Spinal cord (tissue), 10 donors: Measurements from ENCODE around the gene MOBP. TPM values are rescaled to one million over a fixed set of nuclear protein-coding genes. Genes with fewer than 3 reads are reported as not detected.

ENCODE experiments used
- DNase-seq, 6 donors: peaks; one replicate each; pipeline versions ENCODE4 v3.0.0 to v3.0.0-alpha.2; 2013 to 2015; ENCODE audit warnings: low spot score in 6 of 6, low read depth in 4 of 6
- H3K27ac ChIP-seq: one replicate; pipeline ENCODE4 v1.5.1; 2013; ENCODE audit warnings: low read depth, low read length, control low read depth
- H3K27me3 ChIP-seq: one replicate; pipeline ENCODE4 v1.6.1; 2013; ENCODE audit warnings: low read length; ENCODE audit not compliant: control insufficient read depth, insufficient read depth
- H3K36me3 ChIP-seq: one replicate; pipeline ENCODE4 v1.6.1; 2013; ENCODE audit warnings: low read length; ENCODE audit not compliant: control insufficient read depth, insufficient read depth
- H3K4me1 ChIP-seq: one replicate; pipeline ENCODE4 v1.6.1; 2013; ENCODE audit warnings: low read length; ENCODE audit not compliant: control insufficient read depth, insufficient read depth
- H3K4me3 ChIP-seq: one replicate; pipeline ENCODE4 v1.5.1; 2013; ENCODE audit warnings: low read depth, low read length, control low read depth
- H3K9me3 ChIP-seq: one replicate; pipeline ENCODE4 v1.6.1; 2013; ENCODE audit warnings: low read length; ENCODE audit not compliant: control insufficient read depth, insufficient read depth
- WGBS: methylation state at CpG from one replicate; pipeline ENCODE4 v1.1.5; 2013; ENCODE audit warnings: missing lambda C conversion rate; ENCODE audit not compliant: insufficient coverage; 5-methylcytosine and 5-hydroxymethylcytosine counted together
- polyA plus RNA-seq, 2 donors: library from polyadenylated mRNA; unstranded; fragments of 120-200 nt; gene quantifications; one replicate each; pipeline ENCODE4 v1.2.1, GENCODE V29; 2013; ENCODE audit not compliant: insufficient read length in 2 of 2
- total RNA-seq, 2 donors: library from RNA; depleted of rRNA in 1 of 2; stranded (reverse); fragments of 120-200 nt in 1 of 2; fragments of >200 nt in 1 of 2; gene quantifications; one replicate each; pipeline versions ENCODE4 v1.2.3 to v1.2.4, GENCODE V29; 2013 to 2014
- donor health status: healthy.

The MOBP gene
- total and polyA plus RNA-seq, 4 donors, result 125 to 433 (median 287) TPM

DNA sequence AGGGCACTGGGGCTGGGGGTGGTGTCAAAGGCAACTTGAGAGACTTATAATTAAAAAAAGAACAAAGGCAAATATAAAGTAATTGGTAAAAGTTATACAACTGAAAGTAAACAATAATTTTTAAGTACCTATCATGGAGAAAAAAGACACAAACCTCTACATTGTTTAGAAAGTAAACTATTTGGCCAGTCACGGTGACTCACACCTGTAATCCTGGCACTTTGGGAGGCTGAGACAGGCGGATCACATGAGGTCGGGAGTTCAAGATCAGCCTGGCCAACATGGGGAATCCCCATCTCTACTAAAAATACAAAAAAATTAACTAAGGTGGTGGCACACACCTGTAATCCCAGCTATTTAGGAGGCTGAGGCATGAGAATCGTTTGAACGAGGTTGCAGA, 35.1 kb upstream of the MOBP start:
- WGBS, result no CpG with 5 or more reads among the region's 5 CpGs
- DNase-seq, result no peak
- no peak overlapping the region for H3K27ac ChIP-seq
- peaks cover under 1% of the 10 kb centered on the region for H3K9me3 ChIP-seq
- no peak overlapping the region for H3K4me3 ChIP-seq
- H3K27me3 ChIP-seq, result no peaks in the 10 kb centered on the region
- H3K4me1 ChIP-seq, result peaks cover 5% of the 10 kb centered on the region
- H3K36me3 ChIP-seq, result peaks cover 3% of the 10 kb centered on the region

GRCh38 chr3:39433642-39434041, 33.8 kb upstream of the MOBP start:
- no peak overlapping the region for H3K4me3 ChIP-seq
- no peaks in the 10 kb centered on the region for H3K27me3 ChIP-seq
- no peak for DNase-seq
- no peak overlapping the region for H3K27ac ChIP-seq
- 100% methylated on average over 1 of the region's 3 CpGs for WGBS
- H3K36me3 ChIP-seq, result peaks cover 3% of the 10 kb centered on the region
- peaks cover 2% of the 10 kb centered on the region for H3K9me3 ChIP-seq
- H3K4me1 ChIP-seq, result peaks cover 5% of the 10 kb centered on the region

DNA sequence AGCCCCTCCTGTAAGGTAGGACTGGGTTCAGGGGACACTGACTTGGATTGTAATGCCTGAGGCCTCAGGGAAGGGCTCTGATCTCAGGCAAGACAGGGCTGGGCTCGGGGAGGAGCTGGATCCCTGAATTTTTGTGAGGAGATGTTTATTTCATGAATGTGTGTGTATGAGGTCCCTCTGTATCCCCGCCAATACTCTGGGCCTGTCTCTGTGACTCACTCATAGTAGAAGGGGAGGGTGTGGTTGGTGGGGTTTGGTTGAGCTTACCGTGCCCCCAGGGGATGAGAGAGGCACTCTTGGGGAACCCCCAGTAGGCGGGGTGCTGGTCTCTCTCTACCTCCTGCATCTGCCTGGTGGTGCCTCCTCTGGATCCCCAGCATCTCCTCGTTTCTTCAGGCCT, 32.9 kb upstream of the MOBP start:
- H3K4me1 ChIP-seq, result no peaks in the 10 kb centered on the region
- H3K27ac ChIP-seq, result no peak overlapping the region
- H3K4me3 ChIP-seq, result no peak overlapping the region
- no peaks in the 10 kb centered on the region for H3K36me3 ChIP-seq
- no peak for DNase-seq
- peaks cover 2% of the 10 kb centered on the region for H3K9me3 ChIP-seq
- no peaks in the 10 kb centered on the region for H3K27me3 ChIP-seq
- 76% methylated on average over 4 of the region's 5 CpGs for WGBS

GRCh38 chr3:39435006-39435748, 32.3 kb upstream of the MOBP start:
- no CpG with 5 or more reads among the region's 1 CpG for WGBS
- Histone ChIP-seq H3K27ac (no peak overlapping the region), H3K4me3 (no peak overlapping the region), H3K4me1 (no peaks in the 10 kb centered on the region), H3K9me3 (peaks cover 2% of the 10 kb centered on the region), H3K36me3 (no peaks in the 10 kb centered on the region), H3K27me3 (no peaks in the 10 kb centered on the region)
- no peak for DNase-seq

- no peak overlapping the region for H3K27ac ChIP-seq
- H3K27me3 ChIP-seq, result no peaks in the 10 kb centered on the region
- 98% methylated on average over 3 of the region's 4 CpGs for WGBS
Measured at GRCh38 chr3:39438880-39439279, 28.6 kb upstream of the MOBP start.

DNA sequence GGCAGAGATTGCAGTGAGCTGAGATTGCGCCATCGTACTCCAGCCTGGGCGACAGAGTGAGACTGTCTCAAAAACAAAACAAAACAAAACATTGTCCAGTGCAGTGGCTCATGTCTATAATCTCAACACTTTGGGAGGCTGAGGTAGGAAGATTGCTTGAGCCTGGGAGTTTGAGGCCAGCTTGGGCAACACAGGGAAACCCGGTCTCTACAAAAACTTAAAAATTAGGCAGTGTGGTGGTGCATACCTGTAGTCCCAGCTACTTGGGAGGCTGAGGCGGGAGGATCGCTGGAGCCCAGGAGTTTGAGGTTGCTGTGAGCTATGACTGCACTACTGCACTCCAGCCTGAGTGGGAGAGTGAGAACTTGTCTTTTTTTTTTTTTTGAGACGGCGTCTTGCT, 27.2 kb upstream of the MOBP start:
- no peaks in the 10 kb centered on the region for H3K4me1 ChIP-seq
- no peak for DNase-seq
- peaks cover 2% of the 10 kb centered on the region for H3K9me3 ChIP-seq
- no peak overlapping the region for H3K27ac ChIP-seq
- 100% methylated on average over 3 of the region's 8 CpGs for WGBS
- no peak overlapping the region for H3K4me3 ChIP-seq
- no peaks in the 10 kb centered on the region for H3K27me3 ChIP-seq
- H3K36me3 ChIP-seq, result no peaks in the 10 kb centered on the region

More at GRCh38 chr3:39438880-39439279, 28.6 kb upstream of the MOBP start:
- H3K4me3 ChIP-seq, result no peak overlapping the region
- no peaks in the 10 kb centered on the region for H3K36me3 ChIP-seq
- peaks cover 2% of the 10 kb centered on the region for H3K9me3 ChIP-seq
- no peak for DNase-seq
- H3K4me1 ChIP-seq, result no peaks in the 10 kb centered on the region

DNA sequence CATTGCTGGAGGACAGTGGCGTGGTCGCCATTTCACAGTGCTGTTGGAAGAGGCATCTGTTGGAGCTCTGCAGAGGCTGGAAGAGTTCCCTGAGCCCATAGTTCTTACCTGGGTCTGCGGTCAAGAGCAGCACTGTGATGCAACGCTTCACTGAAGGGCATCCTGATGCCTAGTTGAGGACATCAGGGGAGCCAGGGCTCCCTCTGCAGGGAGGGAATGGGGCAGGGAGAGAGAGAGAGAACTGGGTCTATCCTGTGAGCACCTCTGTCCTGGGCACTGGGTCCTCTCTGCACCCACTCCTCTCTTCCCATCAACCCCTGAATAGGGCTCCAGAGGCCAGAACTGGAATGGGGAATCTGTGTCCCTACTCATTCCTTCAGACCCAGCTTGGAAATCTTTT, 23.9 kb upstream of the MOBP start:
- no peaks in the 10 kb centered on the region for H3K27me3 ChIP-seq
- H3K27ac ChIP-seq, result no peak overlapping the region
- H3K4me1 ChIP-seq, result peaks cover 3% of the 10 kb centered on the region
- DNase-seq, result no peak
- H3K36me3 ChIP-seq, result no peaks in the 10 kb centered on the region
- no peaks in the 10 kb centered on the region for H3K9me3 ChIP-seq
- no peak overlapping the region for H3K4me3 ChIP-seq
- WGBS, result 78% methylated on average over 4 of the region's 4 CpGs

GRCh38 chr3:39445927-39446326, 21.6 kb upstream of the MOBP start:
- Histone ChIP-seq H3K27ac (no peak overlapping the region), H3K4me1 (peaks cover 3% of the 10 kb centered on the region), H3K36me3 (no peaks in the 10 kb centered on the region), H3K27me3 (no peaks in the 10 kb centered on the region), H3K9me3 (no peaks in the 10 kb centered on the region), H3K4me3 (no peak overlapping the region)
- 75% methylated on average over 1 of the region's 2 CpGs for WGBS
- no peak for DNase-seq

GRCh38 chr3:39446444-39446843, 21.0 kb upstream of the MOBP start:
- Histone ChIP-seq H3K36me3 (no peaks in the 10 kb centered on the region), H3K9me3 (no peaks in the 10 kb centered on the region), H3K4me1 (peaks cover 3% of the 10 kb centered on the region), H3K4me3 (no peak overlapping the region), H3K27me3 (no peaks in the 10 kb centered on the region), H3K27ac (no peak overlapping the region)
- WGBS, result no CpG with 5 or more reads among the region's 2 CpGs
- DNase-seq, result no peak
